IPS DF 6.9 (cell line): ENCODE data around the gene RNF7.
"Not testable (repeated sequence)": the region's sequence is repeated elsewhere in the genome, so short reads cannot be mapped to it uniquely, and the experiment has no call there.

Experiments used
- DNase-seq: peaks from one replicate; pipeline ENCODE4 v3.0.0-alpha.2; 2013; ENCODE audit warnings: low read depth, low spot score
- H3K27ac ChIP-seq: one replicate; pipeline ENCODE4 v1.5.1; 2013; ENCODE audit warnings: low read length, control low read depth
- H3K27me3 ChIP-seq: 2 replicates; pipeline ENCODE4 v1.6.1; 2013; ENCODE audit warnings: mild to moderate bottlenecking, low read length; ENCODE audit not compliant: control insufficient read depth, insufficient read depth
- H3K36me3 ChIP-seq: 2 replicates; pipeline ENCODE4 v1.6.1; 2013; ENCODE audit warnings: low read length; ENCODE audit not compliant: control insufficient read depth, insufficient read depth
- H3K4me1 ChIP-seq: 2 replicates; pipeline ENCODE4 v1.6.1; 2013; ENCODE audit warnings: low read length; ENCODE audit not compliant: control insufficient read depth, insufficient read depth
- H3K4me3 ChIP-seq: 2 replicates; pipeline ENCODE4 v1.5.1; 2013; ENCODE audit warnings: mild to moderate bottlenecking, low read length
- H3K9me3 ChIP-seq: 2 replicates; pipeline ENCODE4 v1.6.1; 2013; ENCODE audit warnings: low read length, inconsistent platforms; ENCODE audit not compliant: control insufficient read depth, insufficient read depth
- WGBS: extraction: QIAGEN DNeasy Blood & Tissue Kit; methylation state at CpG from one replicate; pipeline ENCODE4 v1.1.7; 2013; ENCODE audit warnings: mixed read lengths, missing lambda C conversion rate; ENCODE audit not compliant: insufficient read length, insufficient coverage; 5-methylcytosine and 5-hydroxymethylcytosine counted together

Gene RNF7

DNA sequence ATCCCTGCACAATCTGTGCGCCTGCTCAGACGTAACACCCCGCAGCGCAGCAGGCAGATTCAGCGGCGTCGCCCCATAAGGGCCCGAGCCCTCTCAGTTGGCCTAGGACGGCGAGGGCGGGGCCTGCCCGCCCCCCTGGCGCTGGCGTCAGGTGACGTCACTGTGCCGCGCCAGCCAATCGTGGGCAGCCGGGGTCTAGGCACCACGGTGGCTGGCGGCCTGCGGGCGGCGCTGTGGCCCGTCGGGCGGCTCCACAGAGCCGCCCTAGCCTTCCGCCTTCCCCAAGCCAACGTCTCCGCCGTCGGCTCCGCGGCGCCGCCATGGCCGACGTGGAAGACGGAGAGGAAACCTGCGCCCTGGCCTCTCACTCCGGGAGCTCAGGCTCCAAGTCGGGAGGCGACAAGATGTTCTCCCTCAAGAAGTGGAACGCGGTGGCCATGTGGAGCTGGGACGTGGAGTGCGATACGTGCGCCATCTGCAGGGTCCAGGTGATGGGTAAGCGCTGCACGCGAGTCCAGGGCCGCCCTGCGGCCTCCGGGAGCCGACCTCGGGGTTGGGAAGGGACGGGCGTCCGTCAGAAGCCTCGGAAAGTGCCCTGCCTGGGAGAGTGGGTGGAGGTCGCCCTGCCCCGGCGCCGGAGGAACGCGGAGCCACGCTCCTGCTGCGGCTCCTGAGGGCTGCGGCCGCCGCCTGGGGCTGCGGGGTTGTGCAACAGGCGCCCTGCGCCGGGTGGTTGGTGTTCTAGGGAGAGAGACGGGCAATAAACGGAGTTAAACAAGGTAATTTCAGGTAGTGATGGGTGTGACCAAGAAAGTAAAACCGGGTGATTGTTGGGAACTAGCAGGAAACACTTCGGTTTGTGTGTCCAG lies at the start of gene RNF7:
Gene RNF7 (plus strand): TSS at position 277 of the 869 bp plus-strand sequence. CDS start 44 bp downstream, at position 321.
- DNase-seq = peak; percentile 88
- Histone ChIP-seq H3K9me3 (no peaks in the 10 kb centered on the region), H3K27me3 (no peaks in the 10 kb centered on the region), H3K36me3 (no peaks in the 10 kb centered on the region; the same call in 1 of the 2 replicates), H3K4me1 (0 out of 2 replicates have a peak, but pooled peaks cover 1% of the 10 kb centered on the region), H3K27ac (no peak within 1 kb of the TSS), H3K4me3 (peak within 1 kb of the TSS; percentile 99)
- whole genome bisulfite sequencing = no CpG with 5 or more reads among the region's 81 CpGs

DNA sequence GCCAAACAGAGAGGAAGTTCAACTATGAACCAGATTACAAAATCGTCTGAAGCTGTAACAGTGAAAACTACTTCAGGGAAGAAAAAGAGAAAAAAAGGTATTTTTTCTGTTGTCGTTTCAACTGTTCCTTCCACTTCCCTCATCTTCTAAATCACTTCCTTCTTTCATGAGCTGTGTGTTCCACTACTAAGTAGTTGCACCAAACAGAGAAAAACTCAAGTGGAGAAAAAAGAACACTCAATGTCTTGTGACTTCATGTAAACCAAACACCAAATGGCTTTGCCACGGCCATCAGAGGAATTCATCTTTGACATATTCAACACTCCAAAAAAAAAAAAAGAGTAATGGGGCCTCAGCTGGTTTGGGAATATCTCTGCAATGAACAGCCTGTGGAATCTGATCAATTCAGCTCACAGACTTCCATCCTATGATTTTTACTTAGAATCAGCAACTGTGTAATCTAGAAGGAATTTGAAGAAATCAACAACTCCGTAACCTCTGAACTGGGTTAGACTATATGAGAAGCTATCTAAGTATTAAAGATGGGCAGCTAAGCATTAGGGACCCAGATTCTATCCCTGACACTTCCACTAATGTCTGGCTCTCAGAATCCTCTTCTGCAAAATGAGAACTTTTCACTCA lies 47.5 kb upstream of the RNF7 start:
- 0 out of 2 replicates have a peak, but pooled peaks cover 2% of the 10 kb centered on the region for H3K36me3 ChIP-seq
- no peaks in the 10 kb centered on the region for H3K9me3 ChIP-seq
- no peak for DNase-seq
- H3K4me3 ChIP-seq = no peak overlapping the region
- WGBS = no CpG with 5 or more reads among the region's 4 CpGs
- no peaks in the 10 kb centered on the region for H3K27me3 ChIP-seq
- no peak overlapping the region for H3K27ac ChIP-seq
- no peaks in the 10 kb centered on the region for H3K4me1 ChIP-seq

DNA sequence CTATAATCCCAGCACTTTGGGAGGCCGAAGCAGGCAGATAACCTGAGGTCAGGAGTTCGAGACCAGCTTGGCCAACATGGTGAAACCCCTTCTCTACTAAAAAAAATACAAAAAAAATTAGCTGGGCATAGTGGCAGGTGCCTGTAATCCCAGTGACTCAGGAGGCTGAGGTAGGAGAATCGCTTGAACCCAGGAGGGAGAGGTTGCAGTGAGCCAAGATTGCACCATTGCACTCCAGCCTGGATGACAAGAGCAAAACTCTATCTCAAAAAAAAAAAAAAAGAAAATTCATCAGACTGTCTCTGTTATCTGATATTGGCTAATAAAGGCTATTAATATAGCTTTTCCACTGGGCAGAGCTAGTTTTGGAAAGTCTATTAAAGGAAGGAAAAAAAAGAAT lies 46.6 kb upstream of the RNF7 start:
- H3K27ac ChIP-seq, H3K4me3 ChIP-seq, H3K9me3 ChIP-seq, DNase-seq, H3K4me1 ChIP-seq, H3K27me3 ChIP-seq, H3K36me3 ChIP-seq: not testable (repeated sequence)
- WGBS = no CpG with 5 or more reads among the region's 3 CpGs

DNA sequence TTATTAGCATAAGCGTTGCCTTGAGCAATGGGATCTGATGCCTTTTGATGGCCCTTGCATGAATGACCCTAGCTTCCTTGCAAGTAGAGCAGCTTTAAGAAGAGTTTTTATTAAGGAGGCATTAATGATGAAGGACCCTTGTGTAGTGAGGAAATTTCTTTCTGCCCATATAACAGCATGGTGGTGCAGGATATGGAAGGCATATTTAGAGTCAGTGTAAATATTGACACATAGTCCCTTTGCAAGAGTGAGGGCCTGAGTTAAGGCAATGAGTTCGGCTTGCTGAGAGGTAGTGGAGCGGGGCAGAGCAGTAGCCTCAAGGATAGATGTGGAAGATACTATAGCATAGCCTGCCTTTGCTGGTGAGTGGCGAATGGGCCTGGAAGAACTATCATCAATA lies 45.1 kb upstream of the RNF7 start:
- H3K4me1 ChIP-seq, H3K27ac ChIP-seq, H3K36me3 ChIP-seq, H3K9me3 ChIP-seq, H3K27me3 ChIP-seq, DNase-seq, H3K4me3 ChIP-seq: not testable (repeated sequence)
- no CpG with 5 or more reads among the region's 4 CpGs for WGBS

DNA sequence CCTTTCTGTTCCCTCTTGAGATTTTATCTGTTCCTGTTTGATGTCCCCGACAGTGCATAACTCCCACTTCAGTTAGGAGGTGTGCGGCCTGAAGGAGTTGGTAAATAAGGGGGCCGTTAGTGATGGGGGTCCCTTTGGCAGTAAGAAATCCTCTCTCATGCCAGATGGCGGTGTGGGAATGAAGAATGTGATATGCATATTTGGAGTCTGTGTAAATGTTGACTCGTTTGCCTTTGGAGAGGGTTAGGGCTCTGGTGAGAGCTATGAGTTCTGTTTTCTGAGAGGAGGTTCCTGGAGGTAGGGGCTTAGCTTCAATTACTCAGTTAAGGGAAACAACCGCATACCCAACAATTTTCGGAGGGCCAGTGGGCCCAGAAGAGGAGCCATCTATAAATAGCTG lies 38.8 kb upstream of the RNF7 start:
- no peaks in the 10 kb centered on the region for H3K9me3 ChIP-seq
- no peaks in the 10 kb centered on the region; the same call in 1 of the 2 replicates for H3K4me1 ChIP-seq
- no peaks in the 10 kb centered on the region for H3K36me3 ChIP-seq
- H3K4me3 ChIP-seq = no peak overlapping the region
- DNase-seq = no peak
- WGBS = no CpG with 5 or more reads among the region's 7 CpGs
- H3K27me3 ChIP-seq = no peaks in the 10 kb centered on the region
- no peak overlapping the region for H3K27ac ChIP-seq

DNA sequence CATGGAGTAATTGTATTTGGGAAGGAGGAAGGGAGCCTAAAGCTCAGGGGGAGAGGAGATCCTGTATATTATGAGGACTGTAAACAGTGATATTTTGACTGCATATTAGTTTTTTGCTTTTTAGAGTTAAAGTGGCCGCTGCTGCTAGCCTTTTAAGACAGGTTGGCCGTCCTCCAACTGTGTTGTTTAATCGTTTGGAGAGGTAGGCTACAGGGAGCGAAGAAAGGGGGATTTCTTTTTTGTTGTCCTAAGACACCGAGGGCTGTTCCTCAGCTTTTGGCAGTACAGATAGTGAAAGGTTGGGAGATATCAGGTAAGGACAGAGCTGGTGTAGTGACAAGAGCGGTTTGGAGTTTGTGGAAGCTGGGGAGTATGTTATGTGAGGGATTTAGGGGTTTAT lies 38.2 kb upstream of the RNF7 start:
- Histone ChIP-seq H3K9me3 (no peaks in the 10 kb centered on the region), H3K36me3 (no peaks in the 10 kb centered on the region), H3K27ac (no peak overlapping the region), H3K4me1 (no peaks in the 10 kb centered on the region; the same call in 1 of the 2 replicates), H3K27me3 (no peaks in the 10 kb centered on the region), H3K4me3 (no peak overlapping the region)
- no peak for DNase-seq
- WGBS = no CpG with 5 or more reads among the region's 6 CpGs

DNA sequence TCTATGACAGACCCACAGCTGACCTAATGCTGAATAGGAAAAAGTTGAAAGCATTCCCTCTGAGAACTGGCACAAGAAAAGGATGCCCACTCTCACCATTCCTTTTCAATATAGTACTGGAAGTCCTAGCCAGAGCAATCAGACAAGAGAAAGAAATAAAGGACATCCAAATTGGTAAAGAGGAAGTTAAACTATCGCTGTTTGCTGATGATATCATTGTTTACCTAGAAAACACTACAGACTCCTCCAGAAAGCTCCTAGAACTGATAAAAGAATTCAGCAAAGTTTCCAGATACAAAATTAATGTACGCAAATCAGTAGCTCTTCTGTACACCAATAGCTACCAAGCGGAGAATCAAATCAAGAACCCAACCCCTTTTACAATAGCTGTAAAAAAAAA lies 34.7 kb upstream of the RNF7 start:
- not testable (repeated sequence) for H3K9me3 ChIP-seq, H3K4me3 ChIP-seq, DNase-seq, H3K27ac ChIP-seq, H3K36me3 ChIP-seq, H3K27me3 ChIP-seq, H3K4me1 ChIP-seq
- no CpG with 5 or more reads among the region's 3 CpGs for WGBS

DNA sequence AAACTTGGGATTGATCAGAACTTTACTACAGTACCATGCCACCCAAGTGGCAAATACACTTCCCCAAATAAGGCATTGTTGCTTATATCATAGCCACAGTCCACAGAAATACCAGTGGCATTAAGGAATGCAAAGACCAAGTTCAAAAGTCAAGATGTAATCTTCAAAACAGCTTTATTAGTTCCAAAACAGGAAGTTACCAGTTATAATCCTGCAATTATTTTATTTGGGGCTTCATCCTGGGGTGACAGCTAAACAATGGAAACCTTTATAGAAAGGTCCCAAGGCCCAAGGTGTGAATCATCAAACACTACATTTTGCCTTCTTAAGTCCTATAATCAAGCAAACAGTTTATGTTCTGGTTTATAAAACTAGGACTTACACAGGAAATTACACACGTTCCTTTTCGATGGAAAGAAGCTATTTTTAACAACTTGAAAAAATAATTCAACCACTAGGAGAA lies 30.3 kb upstream of the RNF7 start:
- H3K27ac ChIP-seq = no peak overlapping the region

DNA sequence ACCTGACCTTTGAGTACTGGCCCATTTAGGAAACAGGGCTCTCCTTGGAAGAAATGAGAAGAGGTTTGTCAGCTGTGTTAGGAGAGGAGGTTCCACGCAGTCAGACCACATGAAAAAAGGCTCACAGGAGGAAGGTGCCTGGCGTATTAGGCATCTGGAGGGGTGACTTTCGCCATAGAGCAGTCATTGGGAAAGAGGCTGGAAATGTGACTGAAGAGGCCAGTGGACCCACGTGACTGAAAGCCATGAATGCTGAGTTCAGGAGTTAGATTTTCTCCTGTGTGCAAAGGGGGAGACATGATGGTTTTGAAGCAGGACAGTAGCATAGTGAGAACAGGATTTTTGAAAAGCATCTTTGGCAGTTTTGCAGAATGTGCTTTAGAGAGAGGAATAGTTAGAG lies 29.7 kb upstream of the RNF7 start:
- WGBS = no CpG with 5 or more reads among the region's 4 CpGs

More for the DNA sequence above, 30.3 kb upstream of the RNF7 start:
- no peaks in the 10 kb centered on the region for H3K27me3 ChIP-seq
- WGBS = no CpG with 5 or more reads among the region's 2 CpGs
- H3K36me3 ChIP-seq = no peaks in the 10 kb centered on the region
- H3K4me1 ChIP-seq = no peaks in the 10 kb centered on the region
- H3K4me3 ChIP-seq = no peak overlapping the region
- no peaks in the 10 kb centered on the region for H3K9me3 ChIP-seq
- no peak for DNase-seq

DNA sequence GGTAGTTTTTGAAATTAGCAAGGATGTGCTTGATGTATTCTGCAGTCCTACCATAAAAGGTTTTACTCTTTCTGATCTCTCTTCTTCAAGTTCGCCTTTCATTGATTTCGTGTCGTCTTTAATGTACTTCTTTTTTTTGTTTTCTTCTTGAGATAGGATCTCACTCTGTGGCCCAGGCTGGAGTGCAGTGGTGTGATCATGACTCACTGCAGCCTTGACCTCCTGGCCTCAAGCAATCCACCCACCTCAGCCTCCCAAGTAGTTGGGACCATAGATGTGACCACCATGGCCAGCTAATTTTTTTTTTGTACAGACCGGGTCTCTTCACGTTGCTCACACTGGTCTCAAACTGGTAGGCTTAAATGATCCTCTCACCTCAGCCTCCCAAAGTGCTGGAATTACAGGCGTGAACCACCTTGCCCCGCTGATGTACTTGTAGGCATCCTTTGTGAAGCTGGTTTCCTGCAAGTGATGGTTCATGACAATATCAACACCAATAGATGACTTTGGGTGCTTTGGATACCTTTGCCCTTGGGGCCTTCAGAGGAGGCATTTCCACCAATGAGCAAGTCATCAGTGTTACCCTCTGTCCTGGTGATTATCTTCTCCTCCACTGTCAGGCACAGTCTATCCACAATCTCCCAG lies 28.9 kb upstream of the RNF7 start:
- Histone ChIP-seq H3K36me3 (no peaks in the 10 kb centered on the region), H3K4me1 (no peaks in the 10 kb centered on the region), H3K9me3 (no peaks in the 10 kb centered on the region), H3K27me3 (no peaks in the 10 kb centered on the region), H3K27ac (no peak overlapping the region), H3K4me3 (no peak overlapping the region)
- no peak for DNase-seq
- WGBS = no CpG with 5 or more reads among the region's 7 CpGs

More for the DNA sequence above, 29.7 kb upstream of the RNF7 start:
- Histone ChIP-seq H3K36me3 (no peaks in the 10 kb centered on the region), H3K9me3 (no peaks in the 10 kb centered on the region), H3K27me3 (no peaks in the 10 kb centered on the region), H3K4me1 (no peaks in the 10 kb centered on the region), H3K4me3 (no peak overlapping the region), H3K27ac (no peak overlapping the region)
- DNase-seq = no peak
